Effector memory CD8-positive, alpha-beta T cell (primary cell): Measurements from ENCODE around the gene SLK.

Experiments
- ATAC-seq: fragments of 150-1000 bp; cut with Tn5 transposase; replicated peaks from 2 replicates; pipeline ENCODE4 v1.10.0; 2021; ENCODE audit warnings: mild to moderate bottlenecking, moderate library complexity
- DNase-seq, 3 experiments: peaks; one replicate each; pipeline ENCODE4 v3.0.0; 2021
- H3K27ac Mint-ChIP-seq, 2 donors: one replicate each; pipeline ENCODE4 v1.8.0; 2022; ENCODE audit warnings: mild to moderate bottlenecking in 2 of 2, mixed read lengths in 2 of 2, moderate library complexity in 2 of 2
- H3K27me3 Mint-ChIP-seq, 2 donors: one replicate each; pipeline ENCODE4 v1.8.0; 2022; ENCODE audit warnings: mixed read lengths in 2 of 2
- H3K36me3 Mint-ChIP-seq: one replicate; pipeline ENCODE4 v1.8.0; 2022; ENCODE audit warnings: mild to moderate bottlenecking, moderate library complexity, mixed read lengths; ENCODE audit not compliant: insufficient read depth
- H3K4me1 Mint-ChIP-seq, 2 donors: one replicate each; pipeline ENCODE4 v1.8.0; 2022; ENCODE audit warnings: low read depth in 2 of 2, mixed read lengths in 2 of 2
- H3K4me3 Mint-ChIP-seq, 2 donors: one replicate each; pipeline ENCODE4 v1.8.0; 2022; ENCODE audit warnings: mild to moderate bottlenecking in 2 of 2, mixed read lengths in 2 of 2, moderate library complexity in 2 of 2
- H3K9me3 Mint-ChIP-seq, 2 donors: one replicate each; pipeline ENCODE4 v1.8.0; 2022; ENCODE audit warnings: mixed read lengths in 2 of 2

The SLK gene

DNA sequence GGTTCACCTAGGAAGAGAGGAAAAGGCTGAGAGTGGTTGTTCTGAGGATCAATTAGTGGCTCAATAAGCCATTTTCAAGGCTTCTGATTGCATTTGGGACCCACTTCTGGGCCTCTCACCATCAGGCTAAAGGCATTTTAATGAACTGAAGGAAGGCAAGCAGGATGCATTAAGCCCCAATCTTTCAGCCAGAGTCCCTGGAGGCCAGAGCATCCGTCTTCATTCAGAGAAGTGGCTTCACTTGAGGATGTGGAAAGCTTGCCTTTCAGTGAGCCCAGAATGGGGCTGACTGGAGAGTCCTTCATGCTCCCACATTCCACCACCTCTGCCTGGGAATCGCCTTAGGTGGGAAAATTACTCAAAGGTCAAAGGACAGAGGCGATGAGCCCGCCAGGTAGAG lies 76.9 kb downstream of the SLK start:
- no peak overlapping the region for H3K4me3 Mint-ChIP-seq
- peaks cover 3% of the 10 kb centered on the region for H3K36me3 Mint-ChIP-seq
- peaks cover 0 to 2% of the 10 kb centered on the region in 2 donors for H3K4me1 Mint-ChIP-seq
- DNase-seq = no peak
- ATAC-seq = no peak
- peaks cover 8 to 18% of the 10 kb centered on the region in 2 donors for H3K27me3 Mint-ChIP-seq
- no peaks in the 10 kb centered on the region for H3K9me3 Mint-ChIP-seq
- no peak overlapping the region for H3K27ac Mint-ChIP-seq

DNA sequence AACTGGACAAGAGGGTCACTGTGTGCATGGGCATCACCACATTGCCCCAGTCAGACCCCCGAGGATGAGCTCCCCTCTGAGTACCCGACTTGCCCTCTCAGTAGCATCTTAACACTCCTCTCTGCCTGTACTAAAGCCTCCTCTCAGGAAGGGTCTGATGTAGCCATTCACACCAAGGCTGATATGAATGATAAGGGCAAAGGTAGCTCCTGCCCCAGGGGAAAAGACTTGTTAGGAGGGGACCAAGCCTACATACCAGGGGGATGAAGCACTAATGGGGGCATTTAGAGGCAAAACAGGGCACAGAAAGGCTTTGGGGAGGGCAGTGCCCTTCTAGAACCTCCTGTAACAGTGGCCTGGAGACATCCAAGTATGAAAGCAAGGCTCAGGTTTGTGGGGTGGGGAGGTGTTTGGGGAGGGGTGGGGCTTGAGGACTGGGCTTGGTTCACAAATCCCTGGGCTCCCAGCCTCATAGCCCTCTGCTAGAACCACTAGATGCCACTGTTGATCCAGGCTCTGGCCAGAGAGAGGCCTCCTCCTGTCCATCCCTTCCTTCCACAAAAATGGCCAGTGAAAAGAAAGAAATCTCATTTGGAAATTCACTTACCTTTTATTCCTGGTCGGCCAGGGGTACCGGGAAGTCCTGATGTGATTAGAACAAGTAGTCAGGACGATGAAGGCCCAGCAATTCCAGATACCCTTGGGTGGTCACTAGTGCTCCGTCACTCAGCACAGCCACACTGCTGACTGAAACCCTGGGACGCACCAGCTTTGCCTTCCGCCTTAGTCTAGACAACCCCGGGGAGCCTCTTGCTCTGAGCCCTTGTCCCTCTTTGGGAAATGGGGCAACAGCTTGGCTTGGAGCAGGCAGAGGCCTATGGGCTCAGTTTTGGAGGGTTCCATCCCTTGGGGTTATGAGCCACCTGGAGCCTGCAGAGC lies 78.5 kb downstream of the SLK start:
- ATAC-seq = no peak
- no peak overlapping the region for H3K27ac Mint-ChIP-seq
- no peak for DNase-seq
- H3K4me3 Mint-ChIP-seq = no peak overlapping the region
- H3K27me3 Mint-ChIP-seq = peaks cover 8 to 19% of the 10 kb centered on the region in 2 donors
- H3K4me1 Mint-ChIP-seq = peaks cover 0 to 2% of the 10 kb centered on the region in 2 donors
- H3K9me3 Mint-ChIP-seq = no peaks in the 10 kb centered on the region
- peaks cover 3% of the 10 kb centered on the region for H3K36me3 Mint-ChIP-seq

DNA sequence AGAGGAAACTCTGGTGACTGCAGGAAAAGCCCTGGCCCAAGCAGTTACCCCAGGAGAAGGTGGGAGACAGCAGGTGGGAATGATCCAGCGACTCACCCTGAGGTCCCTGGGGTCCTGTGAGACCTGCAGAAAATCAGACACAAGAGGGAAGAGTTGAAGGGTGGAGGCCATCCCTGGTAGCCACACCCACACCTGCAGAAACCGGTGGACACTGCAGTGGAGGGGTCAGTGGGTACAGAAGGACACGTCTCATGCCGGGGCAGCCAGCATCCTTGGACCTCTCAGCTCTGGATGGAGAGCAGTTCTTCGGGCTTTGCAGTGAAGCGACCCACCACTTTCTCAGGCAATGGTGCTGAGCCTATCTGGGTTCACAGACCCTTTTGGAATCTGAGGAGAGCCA lies 79.7 kb downstream of the SLK start:
- ATAC-seq (no peak), DNase-seq (no peak)
- H3K27me3 Mint-ChIP-seq = peaks cover 8 to 19% of the 10 kb centered on the region in 2 donors
- H3K36me3 Mint-ChIP-seq = peaks cover 3% of the 10 kb centered on the region
- H3K9me3 Mint-ChIP-seq = no peaks in the 10 kb centered on the region
- H3K27ac Mint-ChIP-seq = no peak overlapping the region
- no peak overlapping the region for H3K4me3 Mint-ChIP-seq
- H3K4me1 Mint-ChIP-seq = peaks cover 0 to 2% of the 10 kb centered on the region in 2 donors

DNA sequence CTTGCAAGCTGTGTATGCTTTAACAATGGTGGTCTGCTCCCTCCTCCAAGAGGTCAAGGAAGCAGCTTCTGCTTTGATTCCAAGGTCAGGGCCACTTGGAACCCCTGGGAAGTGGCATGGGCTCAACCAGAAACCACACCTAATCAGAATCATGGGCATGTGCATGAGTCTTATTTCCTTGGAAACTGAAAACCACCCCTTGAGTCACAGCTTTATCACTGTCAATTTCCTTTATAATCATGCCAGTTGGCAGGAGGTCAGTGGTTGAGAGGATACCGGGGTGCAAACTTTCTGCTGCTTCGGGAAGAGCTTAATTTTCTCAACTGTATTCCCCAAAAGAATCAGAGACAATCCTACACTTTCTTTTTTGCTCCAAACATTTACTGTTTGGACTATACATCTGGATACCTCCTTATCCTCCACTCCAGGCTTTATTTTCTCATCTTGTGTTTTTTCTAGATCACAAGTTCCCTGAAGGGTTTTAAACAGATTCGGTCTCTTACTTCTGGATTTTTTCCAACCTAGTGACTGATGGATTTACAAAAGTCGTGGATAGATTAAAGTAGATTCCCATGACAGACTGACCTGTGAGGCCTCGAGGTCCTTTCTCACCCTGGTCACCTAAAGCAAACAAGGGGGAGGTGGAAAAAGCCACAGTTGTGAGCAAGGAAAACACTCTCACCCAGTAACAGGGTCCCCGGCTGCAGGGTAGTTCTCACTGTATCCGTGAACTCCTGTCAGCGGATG lies 82.7 kb downstream of the SLK start:
- ATAC-seq (no peak), DNase-seq (no peak)

DNA sequence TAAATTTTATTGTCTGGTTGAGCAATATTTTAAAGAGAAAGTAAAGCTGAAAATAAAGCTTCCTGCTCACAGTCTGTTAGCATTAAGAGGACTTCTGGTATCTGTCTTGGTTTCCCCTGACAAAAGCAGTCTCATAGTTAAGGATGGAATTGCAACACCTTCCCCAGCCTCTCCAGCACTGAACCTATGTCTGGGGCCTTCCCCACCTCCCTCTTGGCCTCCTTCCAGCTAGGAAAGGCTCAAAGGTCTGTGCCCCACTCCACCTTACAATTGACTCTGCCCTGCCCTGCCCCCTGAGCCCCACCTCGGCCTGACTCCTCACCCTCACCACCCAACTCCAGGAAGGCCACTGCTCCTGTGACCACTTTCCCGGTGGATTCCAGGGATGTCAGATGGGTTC lies 85.5 kb downstream of the SLK start:
- Mint-ChIP-seq H3K36me3 (no peaks in the 10 kb centered on the region), H3K9me3 (no peaks in the 10 kb centered on the region), H3K4me1 (no peaks in the 10 kb centered on the region), H3K4me3 (no peak overlapping the region), H3K27me3 (peaks cover 8 to 15% of the 10 kb centered on the region in 2 donors), H3K27ac (no peak overlapping the region)
- DNase-seq (no peak), ATAC-seq (no peak)

More for the DNA sequence above, 82.7 kb downstream of the SLK start:
- Mint-ChIP-seq H3K4me3 (no peak overlapping the region), H3K9me3 (no peaks in the 10 kb centered on the region), H3K4me1 (no peaks in the 10 kb centered on the region), H3K27me3 (peaks cover 8 to 19% of the 10 kb centered on the region in 2 donors), H3K36me3 (no peaks in the 10 kb centered on the region), H3K27ac (no peak overlapping the region)

DNA sequence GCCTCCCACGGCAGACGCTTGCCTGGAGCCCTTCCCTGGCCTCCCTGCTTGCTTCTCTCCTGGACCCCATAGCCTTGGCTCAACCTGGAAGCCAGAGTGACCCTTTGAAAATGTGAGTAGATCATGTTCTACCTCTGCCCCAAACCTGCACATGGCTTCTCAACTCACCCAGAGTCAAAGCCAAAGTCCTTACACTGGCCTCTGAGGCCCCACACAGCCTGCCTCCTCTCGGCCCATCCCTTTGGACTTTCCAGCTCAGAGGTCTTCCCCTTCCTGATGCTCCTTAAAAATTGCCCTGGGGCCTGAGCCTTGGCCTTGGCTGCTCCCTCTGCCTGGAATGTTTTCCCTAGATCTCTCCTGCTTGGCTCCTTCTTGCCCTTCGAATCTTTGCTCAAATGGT lies 86.3 kb downstream of the SLK start:
- Mint-ChIP-seq H3K27ac (peak overlapping the region in 1 of 2 donors; percentile 6), H3K4me3 (no peak overlapping the region), H3K27me3 (peaks cover 3 to 8% of the 10 kb centered on the region in 2 donors), H3K4me1 (no peaks in the 10 kb centered on the region), H3K36me3 (no peaks in the 10 kb centered on the region), H3K9me3 (no peaks in the 10 kb centered on the region)
- DNase-seq (no peak), ATAC-seq (no peak)

DNA sequence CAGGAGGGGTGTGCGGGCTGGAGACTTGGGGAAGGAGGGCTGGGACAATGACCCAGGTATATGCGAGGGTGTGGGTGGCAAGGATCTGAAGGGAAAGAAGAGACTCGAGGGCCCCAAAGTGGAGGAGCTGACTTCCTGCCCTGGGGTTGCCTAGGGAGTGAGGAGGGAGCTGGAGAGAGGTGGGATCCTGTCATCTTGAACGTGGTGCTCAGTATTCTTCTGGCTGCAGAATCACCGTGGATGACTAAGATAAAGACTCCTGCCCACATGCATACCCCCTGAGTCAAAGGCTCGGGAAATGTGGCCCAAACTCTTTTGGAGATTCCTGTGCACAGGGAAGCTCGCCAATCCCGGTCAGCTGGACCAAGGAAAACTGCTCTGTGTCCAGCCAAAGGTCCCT lies 87.5 kb downstream of the SLK start:
- no peak for ATAC-seq
- Mint-ChIP-seq H3K4me1 (no peaks in the 10 kb centered on the region), H3K27ac (peak overlapping the region in 1 of 2 donors; percentile 5), H3K9me3 (no peaks in the 10 kb centered on the region), H3K27me3 (no peaks in the 10 kb centered on the region), H3K4me3 (no peak overlapping the region), H3K36me3 (no peaks in the 10 kb centered on the region)
- DNase-seq = no peak

DNA sequence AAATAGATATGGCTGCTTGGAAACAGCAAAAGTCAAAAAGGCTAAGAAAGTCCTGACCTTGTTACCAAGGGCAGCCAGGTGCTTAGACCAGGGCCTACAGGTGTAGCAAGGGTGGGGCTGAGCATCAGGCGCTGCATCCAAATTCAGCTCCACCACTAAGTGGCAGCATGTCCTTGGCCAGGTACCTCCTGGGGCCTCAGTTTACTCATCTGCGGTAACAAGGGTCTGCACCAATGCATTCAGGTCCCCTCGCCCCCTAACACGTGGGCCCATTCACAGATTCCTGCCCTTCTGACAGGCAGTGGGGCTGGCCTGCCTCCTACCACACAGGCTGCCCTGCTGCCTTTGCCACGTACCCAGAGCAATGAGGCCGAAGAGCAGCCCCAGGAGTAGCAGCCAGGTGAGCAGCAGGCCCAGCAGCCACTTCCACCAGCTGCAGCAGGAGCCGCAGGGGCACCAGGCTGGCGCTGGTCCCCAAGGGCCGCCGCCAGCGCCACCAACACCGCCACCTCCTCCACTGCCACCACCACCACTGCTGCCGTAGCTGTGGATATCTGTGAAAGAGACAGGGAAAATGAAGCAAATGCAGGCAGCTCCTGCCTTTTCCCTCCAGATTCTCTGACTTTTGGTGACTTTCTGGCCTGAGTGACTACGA lies 89.8 kb downstream of the SLK start:
- Mint-ChIP-seq H3K27ac (no peak overlapping the region), H3K9me3 (no peaks in the 10 kb centered on the region), H3K4me1 (no peaks in the 10 kb centered on the region), H3K36me3 (no peaks in the 10 kb centered on the region), H3K4me3 (no peak overlapping the region), H3K27me3 (no peaks in the 10 kb centered on the region)
- ATAC-seq (no peak), DNase-seq (no peak)

DNA sequence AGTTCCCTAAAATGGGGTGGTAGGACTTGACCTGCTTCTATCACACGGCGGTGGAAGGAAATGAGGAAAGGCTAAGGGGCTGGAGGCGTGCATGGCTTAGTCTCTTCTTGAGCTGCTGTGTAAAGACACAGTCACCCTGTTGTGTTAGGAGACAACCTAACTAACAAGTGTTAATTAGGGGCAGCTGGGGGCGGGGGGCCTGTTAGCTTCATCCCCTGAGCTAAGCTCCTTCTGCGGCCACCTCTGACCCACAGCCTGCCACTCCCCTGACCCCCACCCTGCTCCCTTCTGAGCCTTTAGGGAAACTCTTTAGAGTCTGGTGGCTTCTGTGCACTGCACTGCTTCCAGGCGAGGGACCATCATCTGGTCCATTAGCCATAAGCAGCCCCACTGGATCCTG lies 90.8 kb downstream of the SLK start:
- no peak overlapping the region for H3K4me3 Mint-ChIP-seq
- no peak overlapping the region for H3K27ac Mint-ChIP-seq
- H3K27me3 Mint-ChIP-seq = no peaks in the 10 kb centered on the region
- no peak for DNase-seq
- H3K36me3 Mint-ChIP-seq = no peaks in the 10 kb centered on the region
- no peaks in the 10 kb centered on the region for H3K9me3 Mint-ChIP-seq
- ATAC-seq = no peak
- H3K4me1 Mint-ChIP-seq = no peaks in the 10 kb centered on the region

DNA sequence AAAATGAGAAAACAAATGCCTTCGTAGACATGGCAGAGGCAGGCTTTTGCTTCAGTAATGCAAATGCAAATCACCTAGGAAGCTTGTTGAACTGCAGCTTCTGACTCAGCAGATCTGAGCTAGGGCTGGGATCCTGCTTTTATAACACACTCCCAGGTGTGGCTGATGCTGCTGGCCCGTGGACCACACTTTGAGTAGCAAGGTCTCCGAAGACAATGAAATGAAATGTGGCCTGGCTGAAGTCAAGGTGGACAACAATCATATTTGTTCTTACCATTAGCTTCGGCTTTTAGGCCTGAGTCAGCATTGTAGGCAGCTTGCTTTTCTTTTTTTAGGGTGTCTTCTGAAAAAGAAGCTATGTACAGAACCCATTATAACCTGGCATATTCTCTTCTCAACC lies 92.4 kb downstream of the SLK start:
- no peaks in the 10 kb centered on the region for H3K9me3 Mint-ChIP-seq
- no peak overlapping the region for H3K27ac Mint-ChIP-seq
- no peak overlapping the region for H3K4me3 Mint-ChIP-seq
- no peaks in the 10 kb centered on the region for H3K36me3 Mint-ChIP-seq
- H3K4me1 Mint-ChIP-seq = no peaks in the 10 kb centered on the region
- ATAC-seq (no peak), DNase-seq (no peak)
- H3K27me3 Mint-ChIP-seq = peaks cover 0 to 6% of the 10 kb centered on the region in 2 donors

DNA sequence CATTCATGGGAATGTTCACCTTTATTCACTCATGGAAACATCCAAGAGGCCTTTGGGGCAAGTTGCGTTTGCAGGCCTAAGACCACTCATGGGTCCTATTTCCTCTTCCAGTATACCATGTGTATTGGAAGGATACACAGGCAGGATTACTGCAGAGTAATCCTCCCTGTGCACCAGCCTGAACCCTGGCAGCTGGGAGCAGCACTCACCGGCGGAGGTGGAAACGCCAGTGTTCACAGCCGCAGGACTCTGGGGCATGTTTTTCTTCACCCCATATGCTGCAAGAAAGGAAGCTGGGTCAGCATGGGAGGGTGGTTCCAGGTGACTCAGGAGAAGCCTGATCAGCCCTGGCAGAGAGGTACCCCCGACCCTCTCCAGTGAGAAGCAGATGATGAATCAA lies 94.3 kb downstream of the SLK start:
- H3K9me3 Mint-ChIP-seq = no peaks in the 10 kb centered on the region
- H3K36me3 Mint-ChIP-seq = no peaks in the 10 kb centered on the region
- DNase-seq (no peak), ATAC-seq (no peak)
- H3K4me1 Mint-ChIP-seq = no peaks in the 10 kb centered on the region
- no peak overlapping the region for H3K4me3 Mint-ChIP-seq
- H3K27ac Mint-ChIP-seq = no peak overlapping the region
- H3K27me3 Mint-ChIP-seq = peaks cover 0 to 20% of the 10 kb centered on the region in 2 donors

DNA sequence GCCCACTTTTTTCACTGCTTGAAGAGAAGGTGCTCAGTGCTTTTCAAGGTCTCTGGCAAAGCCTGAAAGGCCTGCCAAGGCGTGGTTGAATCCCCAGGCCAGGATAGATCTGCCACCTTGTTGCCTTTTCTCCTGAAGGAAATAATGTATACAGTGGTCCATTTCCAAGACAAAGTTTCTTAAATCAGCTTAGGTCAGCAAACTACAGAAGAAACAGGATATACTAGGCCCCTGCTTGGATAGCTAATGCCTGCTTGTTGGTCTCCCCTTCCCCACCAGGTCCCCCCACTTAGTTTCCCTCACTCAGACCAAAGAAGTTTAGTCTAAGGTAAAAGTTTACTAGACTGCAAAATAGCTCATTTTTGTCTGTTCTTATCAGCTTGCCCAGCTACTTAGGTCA lies 98.8 kb downstream of the SLK start:
- no peak for ATAC-seq
- DNase-seq = no peak
- no peak overlapping the region for H3K27ac Mint-ChIP-seq
- H3K27me3 Mint-ChIP-seq = peaks cover 8 to 20% of the 10 kb centered on the region in 2 donors
- H3K4me3 Mint-ChIP-seq = no peak overlapping the region
- no peaks in the 10 kb centered on the region for H3K36me3 Mint-ChIP-seq
- H3K4me1 Mint-ChIP-seq = no peaks in the 10 kb centered on the region
- H3K9me3 Mint-ChIP-seq = no peaks in the 10 kb centered on the region

DNA sequence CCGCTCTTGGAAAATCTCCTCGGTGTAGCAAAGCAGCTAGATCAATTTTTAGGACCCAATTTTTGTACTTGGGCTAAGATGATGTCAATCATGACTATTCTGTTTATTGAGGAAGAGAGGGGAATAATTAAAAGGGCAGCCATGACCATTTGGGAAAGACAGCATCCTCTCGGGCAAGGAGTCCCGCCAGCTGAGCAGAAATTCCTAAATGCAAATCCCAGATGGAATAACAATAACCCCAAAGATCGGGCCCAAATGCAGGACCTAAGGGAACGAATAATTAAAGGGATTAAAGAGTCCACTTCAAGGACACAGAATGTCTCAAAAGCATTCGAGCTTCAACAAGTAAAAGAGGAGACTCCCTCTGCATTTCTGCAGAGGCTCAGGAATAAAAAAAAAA lies 100.0 kb downstream of the SLK start:
- H3K4me3 Mint-ChIP-seq = no peak overlapping the region
- ATAC-seq (no peak), DNase-seq (no peak)
- no peaks in the 10 kb centered on the region for H3K9me3 Mint-ChIP-seq
- H3K27ac Mint-ChIP-seq = no peak overlapping the region
- H3K27me3 Mint-ChIP-seq = peaks cover 8 to 20% of the 10 kb centered on the region in 2 donors
- H3K4me1 Mint-ChIP-seq = no peaks in the 10 kb centered on the region
- H3K36me3 Mint-ChIP-seq = no peaks in the 10 kb centered on the region
